Large intestine (tissue), 3 donors: ENCODE data around the gene TPT1. TPM values are rescaled to one million over a fixed set of nuclear protein-coding genes. Genes with fewer than 3 reads are reported as not detected.
"Not testable (repeated sequence)": the region's sequence is repeated elsewhere in the genome, so short reads cannot be mapped to it uniquely, and the experiment has no call there.

Experiments
- DNase-seq, 2 donors: peaks; one replicate each; pipeline versions ENCODE4 v3.0.0 to v3.0.0-alpha.2; 2013
- H3K27ac ChIP-seq: one replicate; pipeline ENCODE4 v1.5.1; 2013; ENCODE audit warnings: low read length
- H3K27me3 ChIP-seq: 2 replicates; pipeline ENCODE4 v1.6.1; 2013; ENCODE audit warnings: low read length; ENCODE audit not compliant: control insufficient read depth, insufficient read depth
- H3K36me3 ChIP-seq: 2 replicates; pipeline ENCODE4 v1.6.1; 2013; ENCODE audit warnings: low read length; ENCODE audit not compliant: control insufficient read depth, insufficient read depth
- H3K4me1 ChIP-seq: one replicate; pipeline ENCODE4 v1.6.1; 2013; ENCODE audit warnings: low read length; ENCODE audit not compliant: control insufficient read depth, insufficient read depth
- H3K4me3 ChIP-seq: one replicate; pipeline ENCODE4 v1.5.1; 2013; ENCODE audit warnings: low read length
- H3K9me3 ChIP-seq: one replicate; pipeline ENCODE4 v1.6.1; 2013; ENCODE audit warnings: mild to moderate bottlenecking, low read depth, low read length, moderate library complexity; ENCODE audit not compliant: control insufficient read depth
- WGBS: methylation state at CpG from one replicate; pipeline ENCODE4 v1.1.5; 2013; ENCODE audit warnings: low lambda C conversion rate; ENCODE audit not compliant: insufficient coverage; 5-methylcytosine and 5-hydroxymethylcytosine counted together
- polyA plus RNA-seq: library from polyadenylated mRNA; unstranded; fragments of 120-200 nt; gene quantifications from one replicate; pipeline ENCODE4 v1.2.1, GENCODE V29; 2013

TPT1 gene
- polyA plus RNA-seq, 1 donor, result 9,736 TPM

- no peaks in the 10 kb centered on the region for H3K9me3 ChIP-seq
- no peak overlapping the region for H3K4me3 ChIP-seq
- WGBS, result no CpG with 5 or more reads among the region's 10 CpGs
- H3K27ac ChIP-seq, result no peak overlapping the region
- DNase-seq, result no peak
- no peaks in the 10 kb centered on the region for H3K27me3 ChIP-seq
- H3K36me3 ChIP-seq, result peaks cover 66% of the 10 kb centered on the region
- no peaks in the 10 kb centered on the region for H3K4me1 ChIP-seq
Observed at GRCh38 chr13:45352031-45352430, 11.0 kb upstream of the TPT1 start.

- Histone ChIP-seq H3K4me1 (no peaks in the 10 kb centered on the region), H3K36me3 (peaks cover 70% of the 10 kb centered on the region), H3K4me3 (no peak overlapping the region), H3K27me3 (no peaks in the 10 kb centered on the region), H3K27ac (no peak overlapping the region), H3K9me3 (no peaks in the 10 kb centered on the region)
- WGBS, result 100% methylated on average over 3 of the region's 8 CpGs
- DNase-seq, result no peak
Observed at GRCh38 chr13:45350152-45350551, 9.2 kb upstream of the TPT1 start.

- no peaks in the 10 kb centered on the region for H3K27me3 ChIP-seq
- peaks cover 70% of the 10 kb centered on the region for H3K36me3 ChIP-seq
- WGBS, result 80% methylated on average over 1 of the region's 2 CpGs
- H3K4me3 ChIP-seq, result no peak overlapping the region
- no peaks in the 10 kb centered on the region for H3K4me1 ChIP-seq
- DNase-seq, result no peak
- H3K27ac ChIP-seq, result no peak overlapping the region
- no peaks in the 10 kb centered on the region for H3K9me3 ChIP-seq
Observed at GRCh38 chr13:45349438-45349837, 8.5 kb upstream of the TPT1 start.

GRCh38 chr13:45344064-45344463 lies 3.1 kb upstream of the TPT1 start:
- not testable (repeated sequence) for H3K27me3 ChIP-seq, H3K9me3 ChIP-seq, H3K4me1 ChIP-seq, H3K27ac ChIP-seq, H3K4me3 ChIP-seq, DNase-seq
- WGBS, result 95% methylated on average over 5 of the region's 8 CpGs
- H3K36me3 ChIP-seq, result peaks cover 41% of the 10 kb centered on the region

- H3K27me3 ChIP-seq, DNase-seq, H3K27ac ChIP-seq, H3K9me3 ChIP-seq, H3K4me3 ChIP-seq: not testable (repeated sequence)
- Histone ChIP-seq H3K36me3 (peaks cover 45% of the 10 kb centered on the region), H3K4me1 (peaks cover 17% of the 10 kb centered on the region)
- no CpG with 5 or more reads among the region's 9 CpGs for WGBS
Observed at GRCh38 chr13:45343102-45343501, 2.1 kb upstream of the TPT1 start.

- H3K27ac ChIP-seq, result peak overlapping the region; percentile 93
- peak overlapping the region; percentile 72 for H3K4me3 ChIP-seq
- not testable (repeated sequence) for H3K27me3 ChIP-seq, H3K9me3 ChIP-seq, DNase-seq
- H3K36me3 ChIP-seq, result peaks cover 47% of the 10 kb centered on the region
- no CpG with 5 or more reads among the region's 14 CpGs for WGBS
- H3K4me1 ChIP-seq, result peaks cover 19% of the 10 kb centered on the region
Observed at GRCh38 chr13:45342668-45343067, 1.7 kb upstream of the TPT1 start.

GRCh38 chr13:45341799-45342500 lies 967 bp upstream of the TPT1 start:
- H3K36me3 ChIP-seq, result peaks cover 47% of the 10 kb centered on the region
- H3K27ac ChIP-seq, result peak overlapping the region; percentile 93
- DNase-seq, result peak; percentile 52 to 84
- peaks cover 19% of the 10 kb centered on the region for H3K4me1 ChIP-seq
- no peaks in the 10 kb centered on the region for H3K9me3 ChIP-seq
- WGBS, result 50% methylated on average over 2 of the region's 17 CpGs
- no peaks in the 10 kb centered on the region for H3K27me3 ChIP-seq
- peak overlapping the region; percentile 72 for H3K4me3 ChIP-seq

GRCh38 chr13:45340422-45341033 lies 455 bp downstream of the TPT1 start:
- Histone ChIP-seq H3K27ac (peak overlapping the region; percentile 98), H3K36me3 (peaks cover 52% of the 10 kb centered on the region), H3K4me1 (peaks cover 30% of the 10 kb centered on the region), H3K4me3 (peak overlapping the region; percentile 89), H3K27me3 (no peaks in the 10 kb centered on the region), H3K9me3 (no peaks in the 10 kb centered on the region)
- peak; percentile 90 to 93 for DNase-seq
- WGBS, result no CpG with 5 or more reads among the region's 64 CpGs

GRCh38 chr13:45339867-45340266 lies 1.1 kb downstream of the TPT1 start:
- Histone ChIP-seq H3K36me3 (peaks cover 46% of the 10 kb centered on the region), H3K27ac (peak overlapping the region; percentile 98), H3K27me3 (no peaks in the 10 kb centered on the region), H3K4me3 (peak overlapping the region; percentile 89), H3K9me3 (no peaks in the 10 kb centered on the region), H3K4me1 (peaks cover 30% of the 10 kb centered on the region)
- no peak for DNase-seq
- no CpG with 5 or more reads among the region's 11 CpGs for WGBS

- peak overlapping the region; percentile 89 for H3K4me3 ChIP-seq
- no peak for DNase-seq
- peaks cover 30% of the 10 kb centered on the region for H3K4me1 ChIP-seq
- H3K27ac ChIP-seq, result peak overlapping the region; percentile 98
- peaks cover 41% of the 10 kb centered on the region for H3K36me3 ChIP-seq
- H3K27me3 ChIP-seq, result no peaks in the 10 kb centered on the region
- no peaks in the 10 kb centered on the region for H3K9me3 ChIP-seq
Observed at GRCh38 chr13:45339399-45339798, 1.6 kb downstream of the TPT1 start.

GRCh38 chr13:45337803-45338202 lies 3.2 kb downstream of the TPT1 start:
- DNase-seq, result no peak
- no peak overlapping the region for H3K4me3 ChIP-seq
- H3K9me3 ChIP-seq, result no peaks in the 10 kb centered on the region
- peaks cover 30% of the 10 kb centered on the region for H3K4me1 ChIP-seq
- no peaks in the 10 kb centered on the region for H3K27me3 ChIP-seq
- no peak overlapping the region for H3K27ac ChIP-seq
- no CpG with 5 or more reads among the region's 1 CpG for WGBS
- peaks cover 41% of the 10 kb centered on the region for H3K36me3 ChIP-seq
